Keratinocyte (primary cell): Measurements from ENCODE around the gene FABP1. TPM values are rescaled to one million over a fixed set of nuclear protein-coding genes. Genes with fewer than 3 reads are reported as not detected.

Source experiments
- DNase-seq: peaks from one replicate; pipeline ENCODE4 v3.0.0-alpha.2; 2011; ENCODE audit warnings: low read depth, missing footprints, low spot score
- FAIRE-seq: peaks from 2 replicates; lab custom pipeline; 2011; peaks lifted over from hg19 to GRCh38; lab: Jason Lieb, UNC
- H2AFZ ChIP-seq: 2 replicates; pipeline ENCODE4 v1.6.0; 2012; ENCODE audit warnings: low read length, control low read depth, inconsistent platforms; ENCODE audit not compliant: control insufficient read depth
- H3K27ac ChIP-seq: 2 replicates; pipeline ENCODE4 v1.5.1; 2011; ENCODE audit warnings: low read length; ENCODE audit not compliant: control insufficient read depth, insufficient read depth
- H3K27me3 ChIP-seq: 3 replicates; pipeline ENCODE4 v1.6.0; 2011; ENCODE audit warnings: low read length; ENCODE audit not compliant: control insufficient read depth, insufficient read depth; ENCODE audit errors: extremely low read depth
- H3K36me3 ChIP-seq, 2 experiments: 2 replicates in 1 of 2; 3 replicates in 1 of 2; pipeline ENCODE4 v1.5.1; 2011; ENCODE audit warnings: low read length in 2 of 2, mild to moderate bottlenecking in 1 of 2; ENCODE audit not compliant: control insufficient read depth in 2 of 2, insufficient read depth in 2 of 2; ENCODE audit errors: extremely low read depth in 1 of 2
- H3K4me1 ChIP-seq: 3 replicates; pipeline ENCODE4 v1.5.1; 2011; ENCODE audit warnings: low read length; ENCODE audit not compliant: control insufficient read depth, insufficient read depth; ENCODE audit errors: extremely low read depth
- H3K4me2 ChIP-seq: 3 replicates; pipeline ENCODE4 v1.6.0; 2011; ENCODE audit warnings: low read depth, low read length; ENCODE audit not compliant: control insufficient read depth, insufficient read depth; ENCODE audit errors: extremely low read depth
- H3K4me3 ChIP-seq, 3 experiments: fragments of 200-600 bp in 1 of 3; sonication (generic) in 1 of 3; 2 replicates in 2 of 3; 3 replicates in 1 of 3; pipeline ENCODE4 v1.5.1; 2011 to 2016; ENCODE audit warnings: low read length in 3 of 3, mild to moderate bottlenecking in 3 of 3, control low read depth in 2 of 3, inconsistent platforms in 1 of 3, low read depth in 1 of 3, mixed read lengths in 1 of 3, mixed run types in 1 of 3, moderate library complexity in 1 of 3; ENCODE audit not compliant: control insufficient read depth in 2 of 3, insufficient read depth in 2 of 3; ENCODE audit errors: extremely low read depth in 1 of 3
- H3K79me2 ChIP-seq: 2 replicates; pipeline ENCODE4 v1.6.0; 2012; ENCODE audit warnings: low read length; ENCODE audit not compliant: control insufficient read depth, insufficient read depth
- H3K9ac ChIP-seq: 3 replicates; pipeline ENCODE4 v1.6.0; 2011; ENCODE audit warnings: low read length; ENCODE audit not compliant: control insufficient read depth, insufficient read depth; ENCODE audit errors: extremely low read depth
- H3K9me1 ChIP-seq: 3 replicates; pipeline ENCODE4 v1.6.0; 2011; ENCODE audit warnings: low read length; ENCODE audit not compliant: control insufficient read depth, insufficient read depth; ENCODE audit errors: extremely low read depth
- H3K9me3 ChIP-seq: 2 replicates; pipeline ENCODE4 v1.5.1; 2012; ENCODE audit warnings: low read depth, low read length; ENCODE audit not compliant: control insufficient read depth
- H4K20me1 ChIP-seq: 3 replicates; pipeline ENCODE4 v1.6.0; 2011; ENCODE audit warnings: low read length; ENCODE audit not compliant: control insufficient read depth, insufficient read depth; ENCODE audit errors: extremely low read depth
- CTCF ChIP-seq, 3 experiments: IDR thresholded peaks in 1 of 3; conservative IDR thresholded peaks in 1 of 3; optimal IDR thresholded peaks in 1 of 3; 2 replicates in 2 of 3; 3 replicates in 1 of 3; pipeline versions ENCODE3 to v1.5.1; 2011; ENCODE audit warnings: low read length in 3 of 3, mild to moderate bottlenecking in 3 of 3, moderate library complexity in 2 of 3, control low read depth in 1 of 3, inconsistent platforms in 1 of 3; ENCODE audit not compliant: insufficient read depth in 2 of 3; ENCODE audit errors: extremely low read depth in 1 of 3
- EZH2 ChIP-seq: IDR thresholded peaks from one replicate; pipeline ENCODE4 v1.6.1; 2012; ENCODE audit warnings: inconsistent platforms, mild to moderate bottlenecking, low read length, moderate library complexity
- dilution Hi-C: fragments of 300-500 bp; cut with MboI; formaldehyde crosslinking; loops from one replicate; pipeline ENCODE4 v1.7.0; 2020; ENCODE audit warnings: low sequenced_read_pairs; ENCODE audit not compliant: extremely low pct_ligation_motif_present
- polyA plus RNA-seq, 5 experiments: library from polyadenylated mRNA; depleted of rRNA in 3 of 5; stranded (reverse) in 3 of 5; stranded (forward) in 1 of 5; unstranded in 1 of 5; fragments of >200 nt; gene quantifications; 1 replicate in 1 of 5; 2 replicates in 3 of 5; 3 replicates in 1 of 5; pipeline versions ENCODE4 v1.2.1 to v1.2.3, GENCODE V29; 2011 to 2012; ENCODE audit warnings: missing spikeins in 2 of 5, low read depth in 1 of 5, low replicate concordance in 1 of 5

Gene FABP1
- polyA plus RNA-seq, 1 donor (not counting 4 experiments of a cell fraction or from before 2014, with no cell fraction given): not detected

- Histone ChIP-seq H3K36me3 (no peaks in the 10 kb centered on the region), H3K4me2 (no peak overlapping the region), H3K9me1 (no peaks in the 10 kb centered on the region), H3K27ac (no peak overlapping the region), H3K4me3 (no peak overlapping the region), H3K9ac (no peak overlapping the region), H3K27me3 (no peaks in the 10 kb centered on the region), H4K20me1 (no peaks in the 10 kb centered on the region), H3K79me2 (no peaks in the 10 kb centered on the region), H2AFZ (no peak overlapping the region), H3K9me3 (no peaks in the 10 kb centered on the region), H3K4me1 (no peaks in the 10 kb centered on the region)
- DNase-seq (no peak), FAIRE-seq (no peak)
- TF ChIP-seq EZH2 (no peak), CTCF (optimal IDR thresholded peaks at IDR 0.05 in 1 of 3, IDR thresholded peaks at IDR 0.05 in 1 of 3, conservative IDR thresholded peaks at IDR 0.05 in 1 of 3; ENCODE audit: extremely low read depth in 1 of 3, insufficient read depth in 2 of 3, low read length in 3 of 3) (no peak)
- dilution Hi-C loops: no loop called here
These were observed 13.0 kb downstream of the FABP1 start for GRCh38 chr2:88114889-88115288.

- dilution Hi-C loops: no loop called here
- FAIRE-seq: no peak
- Histone ChIP-seq H3K4me1 (no peaks in the 10 kb centered on the region), H3K9me1 (no peaks in the 10 kb centered on the region), H2AFZ (no peak overlapping the region), H3K4me2 (no peak overlapping the region), H3K9me3 (no peaks in the 10 kb centered on the region), H3K27ac (no peak overlapping the region), H3K36me3 (no peaks in the 10 kb centered on the region), H3K4me3 (no peak overlapping the region), H3K27me3 (no peaks in the 10 kb centered on the region), H3K9ac (no peak overlapping the region), H4K20me1 (no peaks in the 10 kb centered on the region), H3K79me2 (no peaks in the 10 kb centered on the region)
- DNase-seq: no peak
- TF ChIP-seq EZH2 (no peak), CTCF (optimal IDR thresholded peaks at IDR 0.05 in 1 of 3, IDR thresholded peaks at IDR 0.05 in 1 of 3, conservative IDR thresholded peaks at IDR 0.05 in 1 of 3; ENCODE audit: extremely low read depth in 1 of 3, insufficient read depth in 2 of 3, low read length in 3 of 3) (no peak)
These were observed 14.8 kb downstream of the FABP1 start for GRCh38 chr2:88113069-88113468.
